Activated CD8-positive, alpha-beta T cell treated with anti-CD3 and anti-CD28 coated beads for 36 hours (primary cell): Measurements from ENCODE around the gene MOB3B. TPM values are rescaled to one million over a fixed set of nuclear protein-coding genes. Genes with fewer than 3 reads are reported as not detected.

Experiments
- ATAC-seq: fragments of 200-7000 bp; cut with Tn5 transposase; one replicate; pipeline ENCODE4 v1.10.0; 2021; ENCODE audit warnings: mild to moderate bottlenecking, moderate library complexity
- CTCF ChIA-PET: fragments of 350-600 bp; sonication (Branson Sonifier 250); formaldehyde crosslinking; loops from one replicate; lab custom pipeline; 2021; ENCODE audit warnings: antibody characterized with exemption; lab: Charles Lee
- POLR2A ChIA-PET: fragments of 350-600 bp; sonication (Branson Sonifier 250); formaldehyde crosslinking; loops from one replicate; lab custom pipeline; 2021; ENCODE audit warnings: antibody characterized with exemption; lab: Charles Lee
- DNase-seq: peaks from one replicate; pipeline ENCODE4 v3.0.0-alpha.2; 2020
- H3K27ac Mint-ChIP-seq: one replicate; pipeline ENCODE4 v1.8.0; 2021; ENCODE audit warnings: mild to moderate bottlenecking, mixed read lengths
- H3K27me3 Mint-ChIP-seq: one replicate; pipeline ENCODE4 v1.8.0; 2021; ENCODE audit warnings: mixed read lengths
- H3K36me3 Mint-ChIP-seq: one replicate; pipeline ENCODE4 v1.8.0; 2021; ENCODE audit warnings: low read depth, mixed read lengths
- H3K4me1 Mint-ChIP-seq: one replicate; pipeline ENCODE4 v1.8.0; 2021; ENCODE audit warnings: low read depth, mixed read lengths
- H3K4me3 Mint-ChIP-seq: one replicate; pipeline ENCODE4 v1.8.0; 2021; ENCODE audit warnings: mild to moderate bottlenecking, moderate library complexity, mixed read lengths
- H3K9me3 Mint-ChIP-seq: one replicate; pipeline ENCODE4 v1.8.0; 2021; ENCODE audit warnings: mixed read lengths
- intact Hi-C: fragments of 100-400 bp; cut with micrococcal nuclease; formaldehyde crosslinking; loops from one replicate; pipeline ENCODE4 v1.10.0; 2022
- total RNA-seq, 2 experiments: library from RNA; stranded (reverse); gene quantifications; one replicate each; pipeline ENCODE4 v1.2.3, GENCODE V29; 2021
- TF ChIP-seq, protein P1 (sequence below): fragments of 200-600 bp; IDR thresholded peaks from one replicate; pipeline ENCODE4 v1.8.0; 2022; ENCODE audit warnings: antibody characterized with exemption, mild to moderate bottlenecking

Gene MOB3B
- total RNA-seq, 2 experiments from 2014 or later, result 0.47 to 0.67 TPM

DNA sequence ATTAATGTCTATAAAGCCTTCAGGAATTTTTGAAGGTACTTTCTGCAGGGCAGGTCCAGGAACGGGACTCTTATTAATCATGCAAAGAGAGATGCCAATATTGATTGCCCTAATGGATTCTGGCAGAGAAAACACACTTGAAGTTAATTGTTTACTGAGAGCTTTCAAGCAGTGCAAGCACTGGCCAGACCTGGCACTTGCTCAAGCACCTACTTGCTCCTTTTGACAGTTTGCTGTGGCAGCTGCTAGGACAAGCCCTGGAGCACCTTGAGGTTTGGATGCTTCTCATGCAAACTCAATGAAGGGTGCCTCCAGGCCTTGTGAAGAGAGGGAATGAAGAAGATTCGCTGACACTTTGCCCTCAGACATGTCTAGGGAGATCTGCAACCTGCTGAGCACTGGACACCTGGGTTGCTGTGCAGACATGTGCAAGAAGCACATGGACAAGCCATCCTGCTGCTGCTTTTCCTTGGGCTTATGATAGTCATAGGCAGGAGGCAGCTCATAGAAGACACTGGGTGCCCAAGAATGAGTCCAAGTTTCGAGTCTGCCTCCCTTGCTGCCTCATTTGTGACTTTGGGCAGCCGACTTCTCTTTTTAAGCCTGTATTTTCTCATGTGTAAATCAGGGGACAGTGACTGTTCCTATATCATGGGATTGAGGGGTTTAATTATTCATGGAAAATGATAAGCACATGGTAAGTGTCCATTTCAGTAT is 143.8 kb downstream of the MOB3B start:
- no peak for DNase-seq
- ATAC-seq, result no peak
- H3K4me3 Mint-ChIP-seq, result no peak overlapping the region
- CTCF ChIA-PET, result no interaction called here
- H3K27ac Mint-ChIP-seq, result no peak overlapping the region
- H3K27me3 Mint-ChIP-seq, result no peaks in the 10 kb centered on the region
- intact Hi-C loops, result no loop called here
- no peaks in the 10 kb centered on the region for H3K36me3 Mint-ChIP-seq
- no peaks in the 10 kb centered on the region for H3K4me1 Mint-ChIP-seq
- POLR2A ChIA-PET, result no interaction called here
- TF ChIP-seq, protein P1, sequence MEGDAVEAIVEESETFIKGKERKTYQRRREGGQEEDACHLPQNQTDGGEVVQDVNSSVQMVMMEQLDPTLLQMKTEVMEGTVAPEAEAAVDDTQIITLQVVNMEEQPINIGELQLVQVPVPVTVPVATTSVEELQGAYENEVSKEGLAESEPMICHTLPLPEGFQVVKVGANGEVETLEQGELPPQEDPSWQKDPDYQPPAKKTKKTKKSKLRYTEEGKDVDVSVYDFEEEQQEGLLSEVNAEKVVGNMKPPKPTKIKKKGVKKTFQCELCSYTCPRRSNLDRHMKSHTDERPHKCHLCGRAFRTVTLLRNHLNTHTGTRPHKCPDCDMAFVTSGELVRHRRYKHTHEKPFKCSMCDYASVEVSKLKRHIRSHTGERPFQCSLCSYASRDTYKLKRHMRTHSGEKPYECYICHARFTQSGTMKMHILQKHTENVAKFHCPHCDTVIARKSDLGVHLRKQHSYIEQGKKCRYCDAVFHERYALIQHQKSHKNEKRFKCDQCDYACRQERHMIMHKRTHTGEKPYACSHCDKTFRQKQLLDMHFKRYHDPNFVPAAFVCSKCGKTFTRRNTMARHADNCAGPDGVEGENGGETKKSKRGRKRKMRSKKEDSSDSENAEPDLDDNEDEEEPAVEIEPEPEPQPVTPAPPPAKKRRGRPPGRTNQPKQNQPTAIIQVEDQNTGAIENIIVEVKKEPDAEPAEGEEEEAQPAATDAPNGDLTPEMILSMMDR, result no peak
- H3K9me3 Mint-ChIP-seq, result no peaks in the 10 kb centered on the region

DNA sequence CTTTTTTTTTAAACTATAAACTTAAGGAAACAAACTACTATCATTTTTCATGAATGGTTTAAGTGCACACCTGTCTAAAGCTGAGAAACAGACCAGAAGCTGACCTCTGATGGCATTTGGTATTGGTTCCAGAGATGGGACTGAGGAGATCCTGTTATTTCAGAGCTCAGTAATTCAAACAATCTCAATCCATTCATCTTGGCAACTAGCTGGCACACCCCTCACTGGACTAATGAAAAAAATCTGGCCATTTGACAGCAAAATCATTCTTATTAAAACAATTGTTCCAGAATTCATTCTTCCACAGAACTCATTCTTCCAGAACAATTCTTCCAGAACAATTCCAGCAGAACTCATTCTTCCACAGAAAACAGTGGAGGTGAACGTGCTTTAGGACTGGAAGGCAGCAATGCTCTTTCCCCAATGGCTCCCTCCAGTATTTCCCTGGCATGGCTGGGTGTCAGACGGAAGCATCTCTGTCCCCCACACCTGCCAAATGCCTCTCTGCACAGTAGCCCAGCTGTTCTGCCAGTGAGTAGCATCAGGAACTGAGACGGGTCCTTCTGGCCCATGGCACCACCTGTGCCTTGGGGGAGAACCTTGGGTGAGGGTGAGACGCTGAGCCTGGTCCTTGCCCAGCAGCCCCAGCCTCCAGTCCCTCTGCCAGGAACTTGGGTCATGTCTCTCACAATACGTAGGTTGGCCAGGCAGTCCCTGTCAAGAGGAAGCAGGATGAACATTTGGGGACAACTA is 145.2 kb downstream of the MOB3B start:
- no peak overlapping the region for H3K4me3 Mint-ChIP-seq
- intact Hi-C loops, result no loop called here
- ATAC-seq, result no peak
- no peak for DNase-seq
- H3K4me1 Mint-ChIP-seq, result peaks cover 1% of the 10 kb centered on the region
- H3K27me3 Mint-ChIP-seq, result no peaks in the 10 kb centered on the region
- CTCF ChIA-PET, result interaction anchor here (0.9 kb wide), 1 partner anchor 51 kb away, joined by 5 read pairs; no protein-coding TSS in a partner anchor
- no peak overlapping the region for H3K27ac Mint-ChIP-seq
- H3K9me3 Mint-ChIP-seq, result no peaks in the 10 kb centered on the region
- POLR2A ChIA-PET, result no interaction called here
- H3K36me3 Mint-ChIP-seq, result no peaks in the 10 kb centered on the region
- TF ChIP-seq, protein P1, result no peak

DNA sequence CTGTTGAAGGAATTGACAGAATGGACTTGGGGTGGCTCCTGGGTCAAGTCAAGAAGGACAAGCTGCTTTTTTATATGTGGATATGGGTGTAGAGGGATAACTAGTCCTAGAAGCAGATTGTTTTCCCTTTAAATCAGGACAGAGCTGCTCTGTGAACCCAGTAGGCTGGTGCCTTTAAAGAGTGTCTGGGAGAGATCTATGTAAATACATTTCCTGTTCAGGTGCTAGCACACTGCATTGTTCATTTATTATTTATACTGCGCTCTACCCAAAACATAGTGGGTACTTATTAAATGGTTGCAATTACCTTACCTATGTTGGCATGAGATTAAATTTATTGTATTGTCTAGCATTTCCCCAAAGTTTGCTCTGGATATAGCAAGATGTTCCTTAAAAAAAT is 146.1 kb downstream of the MOB3B start:
- intact Hi-C loops, result no loop called here
- no peaks in the 10 kb centered on the region for H3K36me3 Mint-ChIP-seq
- peaks cover 5% of the 10 kb centered on the region for H3K4me1 Mint-ChIP-seq
- H3K4me3 Mint-ChIP-seq, result no peak overlapping the region
- no peaks in the 10 kb centered on the region for H3K9me3 Mint-ChIP-seq
- H3K27ac Mint-ChIP-seq, result no peak overlapping the region
- no peak for DNase-seq
- ATAC-seq, result no peak
- TF ChIP-seq, protein P1, result no peak
- CTCF ChIA-PET, result no interaction called here
- no peaks in the 10 kb centered on the region for H3K27me3 Mint-ChIP-seq
- POLR2A ChIA-PET, result no interaction called here

DNA sequence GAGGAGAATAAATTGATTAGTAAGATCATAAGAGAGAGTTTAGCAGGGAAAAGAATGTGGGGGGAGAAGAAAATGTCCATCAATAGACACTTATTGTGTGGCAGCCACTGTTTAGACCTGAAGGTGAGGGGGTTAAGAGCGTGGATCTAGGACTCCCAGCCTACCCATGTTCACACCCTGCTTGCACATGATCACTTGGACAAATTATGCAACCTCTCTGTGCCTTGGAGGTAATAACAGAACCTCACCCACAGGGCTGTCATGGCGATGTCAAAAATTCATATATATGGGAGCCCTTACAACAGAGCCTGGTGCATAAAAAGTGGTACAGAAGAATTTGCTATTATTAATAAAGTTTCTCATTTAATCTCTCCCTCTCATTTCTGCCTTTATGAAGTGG is 146.6 kb downstream of the MOB3B start:
- intact Hi-C loops, result no loop called here
- Mint-ChIP-seq H3K27me3 (no peaks in the 10 kb centered on the region), H3K27ac (no peak overlapping the region), H3K4me3 (no peak overlapping the region), H3K4me1 (peaks cover 5% of the 10 kb centered on the region), H3K36me3 (no peaks in the 10 kb centered on the region), H3K9me3 (no peaks in the 10 kb centered on the region)
- DNase-seq, result no peak
- ChIA-PET POLR2A (no interaction called here), CTCF (no interaction called here)
- TF ChIP-seq, protein P1, result no peak
- no peak for ATAC-seq

DNA sequence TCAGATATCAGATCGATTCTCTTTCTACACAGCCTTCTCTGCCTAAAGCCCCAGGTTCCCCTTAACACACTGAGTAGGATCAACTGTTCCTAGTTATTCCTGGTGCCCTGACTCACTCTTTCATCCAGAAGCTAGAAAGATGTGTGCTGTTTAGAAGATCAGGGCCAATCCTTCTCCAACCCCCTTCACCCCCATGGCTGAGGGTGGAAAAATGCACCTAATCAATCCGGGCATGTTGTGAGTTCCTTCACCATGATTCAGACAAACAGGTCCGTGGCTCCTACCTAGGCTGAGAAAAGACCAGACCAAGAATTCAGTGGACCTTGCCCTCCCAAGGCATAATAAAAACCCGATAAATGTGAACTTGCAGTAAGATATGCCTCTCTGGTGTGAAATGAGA is 147.3 kb downstream of the MOB3B start:
- Mint-ChIP-seq H3K27me3 (no peaks in the 10 kb centered on the region), H3K36me3 (no peaks in the 10 kb centered on the region), H3K4me3 (no peak overlapping the region), H3K9me3 (no peaks in the 10 kb centered on the region), H3K27ac (no peak overlapping the region), H3K4me1 (peaks cover 5% of the 10 kb centered on the region)
- DNase-seq (no peak), ATAC-seq (no peak)
- intact Hi-C loops, result no loop called here
- TF ChIP-seq, protein P1, result no peak
- CTCF ChIA-PET, result no interaction called here
- POLR2A ChIA-PET, result no interaction called here
